Neural cell (in vitro differentiated cells): ENCODE data around the gene SOBP.

Source experiments
- EP300 ChIP-seq: fragments of 450-650 bp; conservative IDR thresholded peaks from 2 replicates; pipeline ENCODE4 v1.6.1; 2014; ENCODE audit warnings: antibody characterized with exemption, mild to moderate bottlenecking, moderate library complexity; ENCODE audit not compliant: poor library complexity, severe bottlenecking
- EZH2 ChIP-seq: fragments of 200-600, 300-800 bp; shearing (Covaris generic), sonication (generic); IDR thresholded peaks from 2 replicates; pipeline ENCODE4 v1.6.1; 2014; ENCODE audit warnings: antibody characterized with exemption, low read length, borderline replicate concordance, mild to moderate bottlenecking; ENCODE audit not compliant: insufficient read depth, poor library complexity, severe bottlenecking
- POLR2AphosphoS5 ChIP-seq: IDR thresholded peaks from 2 replicates; pipeline ENCODE4 v1.6.1; 2012
- TF ChIP-seq, protein P1 (sequence below): fragments of 450-650 bp; IDR thresholded peaks from 2 replicates; pipeline ENCODE4 v1.5.1; 2014; ENCODE audit warnings: antibody characterized with exemption, mild to moderate bottlenecking, moderate library complexity; ENCODE audit not compliant: poor library complexity, severe bottlenecking

DNA sequence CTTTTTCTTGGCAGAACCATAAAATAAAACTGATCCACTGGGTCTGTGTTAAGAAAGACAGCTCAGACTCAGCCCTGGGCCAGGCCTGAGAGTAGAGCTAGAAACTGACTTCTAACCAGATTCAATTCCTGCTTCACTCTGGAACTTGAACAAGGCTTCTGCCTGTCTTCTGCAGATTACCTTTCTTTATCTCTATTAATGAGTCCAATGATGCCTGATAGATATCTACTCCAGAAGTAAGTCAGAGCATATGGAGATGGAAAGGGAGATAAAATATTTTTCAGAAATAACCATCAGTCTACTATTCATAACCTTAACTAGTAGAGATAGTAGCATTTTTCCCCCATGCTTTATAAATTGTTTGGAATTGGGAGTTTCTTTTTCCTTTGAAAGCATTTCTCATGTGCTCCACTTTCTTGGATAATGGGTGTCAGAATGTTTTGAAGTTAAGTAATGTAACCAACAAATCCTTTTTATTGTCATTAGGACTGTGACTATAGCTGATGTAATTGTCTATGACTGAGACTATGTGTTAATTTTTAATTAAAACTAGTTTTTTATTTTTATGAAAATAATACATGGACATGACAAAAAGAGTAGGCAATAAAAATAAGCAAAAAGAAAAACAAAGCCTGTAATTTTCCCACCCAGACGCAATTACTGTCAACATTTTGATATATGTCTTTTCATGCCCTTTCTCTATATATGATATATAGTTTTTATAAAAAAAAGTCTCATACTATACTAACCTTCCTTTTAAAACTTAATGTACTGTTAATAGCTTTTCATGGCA lies 7.2 kb downstream of the SOBP start:
- TF ChIP-seq, protein P1, sequence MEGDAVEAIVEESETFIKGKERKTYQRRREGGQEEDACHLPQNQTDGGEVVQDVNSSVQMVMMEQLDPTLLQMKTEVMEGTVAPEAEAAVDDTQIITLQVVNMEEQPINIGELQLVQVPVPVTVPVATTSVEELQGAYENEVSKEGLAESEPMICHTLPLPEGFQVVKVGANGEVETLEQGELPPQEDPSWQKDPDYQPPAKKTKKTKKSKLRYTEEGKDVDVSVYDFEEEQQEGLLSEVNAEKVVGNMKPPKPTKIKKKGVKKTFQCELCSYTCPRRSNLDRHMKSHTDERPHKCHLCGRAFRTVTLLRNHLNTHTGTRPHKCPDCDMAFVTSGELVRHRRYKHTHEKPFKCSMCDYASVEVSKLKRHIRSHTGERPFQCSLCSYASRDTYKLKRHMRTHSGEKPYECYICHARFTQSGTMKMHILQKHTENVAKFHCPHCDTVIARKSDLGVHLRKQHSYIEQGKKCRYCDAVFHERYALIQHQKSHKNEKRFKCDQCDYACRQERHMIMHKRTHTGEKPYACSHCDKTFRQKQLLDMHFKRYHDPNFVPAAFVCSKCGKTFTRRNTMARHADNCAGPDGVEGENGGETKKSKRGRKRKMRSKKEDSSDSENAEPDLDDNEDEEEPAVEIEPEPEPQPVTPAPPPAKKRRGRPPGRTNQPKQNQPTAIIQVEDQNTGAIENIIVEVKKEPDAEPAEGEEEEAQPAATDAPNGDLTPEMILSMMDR = no peak
- TF ChIP-seq POLR2AphosphoS5 (no peak), EZH2 (no peak), EP300 (no peak)
